Inferior parietal cortex (tissue), 1 donor: Measurements from ENCODE around the gene AK1.

Source experiments
- DNase-seq: peaks from one replicate; pipeline ENCODE4 v3.0.0-alpha.2; 2016; ENCODE audit errors: extremely low spot score

Gene AK1

GRCh38 chr9:127868278-127868902, 9.1 kb downstream of the AK1 start:
- DNase-seq = no peak

GRCh38 chr9:127867356-127868277, 9.9 kb downstream of the AK1 start:
- no peak for DNase-seq

- no peak for DNase-seq
Measured at GRCh38 chr9:127866535-127866934, 10.9 kb downstream of the AK1 start.

GRCh38 chr9:127865645-127866464, 11.6 kb downstream of the AK1 start:
- no peak for DNase-seq

- DNase-seq = no peak
Measured at GRCh38 chr9:127863191-127863621, 14.3 kb downstream of the AK1 start.

- DNase-seq = peak; percentile 38
Measured at GRCh38 chr9:127862075-127863011, 15.1 kb downstream of the AK1 start.

- no peak for DNase-seq
Measured at GRCh38 chr9:127860779-127861178, 16.7 kb downstream of the AK1 start.

GRCh38 chr9:127860260-127860659, 17.2 kb downstream of the AK1 start:
- DNase-seq = no peak

GRCh38 chr9:127858041-127858512, 19.4 kb downstream of the AK1 start:
- no peak for DNase-seq

- no peak for DNase-seq
Measured at GRCh38 chr9:127857278-127857677, 20.2 kb downstream of the AK1 start.

- DNase-seq = no peak
Measured at GRCh38 chr9:127856729-127857116, 20.8 kb downstream of the AK1 start.

GRCh38 chr9:127856094-127856728, 21.3 kb downstream of the AK1 start:
- DNase-seq = no peak

GRCh38 chr9:127855522-127855921, 22.0 kb downstream of the AK1 start:
- no peak for DNase-seq

- DNase-seq = no peak
Measured at GRCh38 chr9:127854960-127855359, 22.5 kb downstream of the AK1 start.

GRCh38 chr9:127854184-127854806, 23.2 kb downstream of the AK1 start, which contains the start of gene ENG:
Gene ENG (minus strand): TSS chr9:127854658. CDS start chr9:127854355, 303 bp downstream.
- DNase-seq = no peak

GRCh38 chr9:127853312-127854183, 23.9 kb downstream of the AK1 start:
- DNase-seq = no peak

- no peak for DNase-seq
Measured at GRCh38 chr9:127852829-127853228, 24.6 kb downstream of the AK1 start.

- no peak for DNase-seq
Measured at GRCh38 chr9:127850286-127850830, 27.1 kb downstream of the AK1 start.
